ENCODE data around the gene NEO1. TPM values are rescaled to one million over a fixed set of nuclear protein-coding genes. Genes with fewer than 3 reads are reported as not detected.

The NEO1 gene
- total and polyA plus RNA-seq, 9 of the 15 experiments (the other 6 are each of a cell fraction or from before 2014, with no cell fraction given) = 0.08 to 1.7 (median 0.48) TPM

DNA sequence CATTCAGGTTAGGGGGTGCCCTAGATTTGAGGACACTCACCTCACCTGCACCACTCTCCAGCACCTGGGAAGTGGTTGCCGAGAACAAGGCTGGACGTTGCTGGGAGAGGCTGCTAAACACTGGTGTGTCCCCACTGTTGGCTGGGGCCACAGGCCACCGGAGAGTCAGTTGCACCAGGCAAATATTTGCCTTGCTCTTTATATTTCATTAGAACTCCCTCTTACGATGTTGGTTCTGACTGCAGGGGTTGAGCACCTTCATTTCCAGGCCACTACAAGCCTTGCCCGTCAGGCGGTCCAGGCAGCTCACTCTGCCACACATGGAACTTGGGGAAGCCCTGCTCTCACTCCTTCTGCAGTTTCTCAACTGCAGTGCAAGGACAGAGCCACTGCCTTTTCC lies 285.8 kb downstream of the NEO1 start:
- POLR2A ChIA-PET = interaction anchor here (0.9 kb wide), 1 partner anchor 11 kb away, joined by 3 read pairs; no protein-coding TSS in a partner anchor
- no peak overlapping the region for H3K4me3 ChIP-seq
- no peaks in the 10 kb centered on the region for H3K36me3 ChIP-seq (ENCODE audit: control insufficient read depth, insufficient read depth, low read length)
- H3K4me1 ChIP-seq (replicated peaks in 1 of 2; ENCODE audit: control insufficient read depth in 2 of 2, insufficient read depth in 2 of 2, low read length in 2 of 2) = no peaks in the 10 kb centered on the region
- in situ Hi-C loops (cut with MboI) = no loop called here
- H3K9me1 ChIP-seq (ENCODE audit: control insufficient read depth, insufficient read depth, low read length) = no peaks in the 10 kb centered on the region
- H4K20me1 ChIP-seq (replicated peaks; ENCODE audit: control insufficient read depth, insufficient read depth, low read length) = 0 out of 2 replicates have a peak, but pooled peaks cover 5% of the 10 kb centered on the region
- H3K27me3 ChIP-seq (ENCODE audit: control insufficient read depth in 2 of 2, insufficient read depth in 2 of 2, low read length in 2 of 2) = peaks cover 7 to 49% of the 10 kb centered on the region in 2 experiments; a peak in 3 of 5 replicates
- CTCF ChIA-PET (ENCODE audit: low intra/inter-chr PET ratio) = no interaction called here
- FAIRE-seq (no peak), ATAC-seq (no peak), DNase-seq (ENCODE audit: extremely low read depth in 1 of 4, low spot score in 3 of 4) (no peak)
- intact Hi-C loops (cut with micrococcal nuclease) = no loop called here
- H3K79me2 ChIP-seq (ENCODE audit: control insufficient read depth, insufficient read depth, low read length) = no peaks in the 10 kb centered on the region
- WGBS (ENCODE audit: insufficient coverage, low coverage, missing lambda C conversion rate) = 2% methylated on average over 6 of the region's 6 CpGs
- TF ChIP-seq RBM34 (IDR thresholded peaks at IDR 0.05; ENCODE audit: borderline replicate concordance, insufficient read depth, low read length) = no peak
- no peak overlapping the region for H3K9ac ChIP-seq (ENCODE audit: insufficient read depth in 1 of 2, low read depth in 2 of 2, low read length in 2 of 2)
- no TSS peak for BruUV-seq (replicated peaks)
- H3K9me3 ChIP-seq (replicated peaks; ENCODE audit: control insufficient read depth, insufficient read depth, low read depth, low read length) = no peaks in the 10 kb centered on the region
- no peak overlapping the region for H2AFZ ChIP-seq (ENCODE audit: low read depth, low read length)
- no peak overlapping the region for H3K27ac ChIP-seq (ENCODE audit: extremely low read depth, low read depth, low read length)
- no peak overlapping the region for H3K4me2 ChIP-seq (ENCODE audit: insufficient read depth, low read length)

- ChIA-PET CTCF (ENCODE audit: low intra/inter-chr PET ratio) (no interaction called here), POLR2A (interaction anchor here (0.6 kb wide), 1 partner anchor 8 kb away, joined by 3 read pairs; no protein-coding TSS in a partner anchor)
- 0% methylated on average over 9 of the region's 9 CpGs for WGBS (ENCODE audit: insufficient coverage, low coverage, missing lambda C conversion rate)
- no peak for ATAC-seq
- Histone ChIP-seq H3K4me3 (no peak overlapping the region), H3K4me1 (replicated peaks in 1 of 2; ENCODE audit: control insufficient read depth in 2 of 2, insufficient read depth in 2 of 2, low read length in 2 of 2) (no peaks in the 10 kb centered on the region), H4K20me1 (replicated peaks; ENCODE audit: control insufficient read depth, insufficient read depth, low read length) (0 out of 2 replicates have a peak, but pooled peaks cover 5% of the 10 kb centered on the region), H3K79me2 (ENCODE audit: control insufficient read depth, insufficient read depth, low read length) (no peaks in the 10 kb centered on the region), H3K9ac (ENCODE audit: insufficient read depth in 1 of 2, low read depth in 2 of 2, low read length in 2 of 2) (no peak overlapping the region), H3K27me3 (ENCODE audit: control insufficient read depth in 2 of 2, insufficient read depth in 2 of 2, low read length in 2 of 2) (peaks cover 7 to 56% of the 10 kb centered on the region in 2 experiments; a peak in 3 of 5 replicates), H3K27ac (ENCODE audit: extremely low read depth, low read depth, low read length) (no peak overlapping the region), H2AFZ (ENCODE audit: low read depth, low read length) (no peak overlapping the region), H3K4me2 (ENCODE audit: insufficient read depth, low read length) (no peak overlapping the region), H3K36me3 (ENCODE audit: control insufficient read depth, insufficient read depth, low read length) (no peaks in the 10 kb centered on the region), H3K9me3 (replicated peaks; ENCODE audit: control insufficient read depth, insufficient read depth, low read depth, low read length) (no peaks in the 10 kb centered on the region), H3K9me1 (ENCODE audit: control insufficient read depth, insufficient read depth, low read length) (no peaks in the 10 kb centered on the region)
- intact Hi-C loops (cut with micrococcal nuclease) (no loop called here), in situ Hi-C loops (cut with MboI) (no loop called here)
- BruUV-seq (replicated peaks) = no TSS peak
- no peak for DNase-seq (ENCODE audit: extremely low read depth in 1 of 4, low spot score in 3 of 4)
- no peak for FAIRE-seq
- TF ChIP-seq, protein P1, sequence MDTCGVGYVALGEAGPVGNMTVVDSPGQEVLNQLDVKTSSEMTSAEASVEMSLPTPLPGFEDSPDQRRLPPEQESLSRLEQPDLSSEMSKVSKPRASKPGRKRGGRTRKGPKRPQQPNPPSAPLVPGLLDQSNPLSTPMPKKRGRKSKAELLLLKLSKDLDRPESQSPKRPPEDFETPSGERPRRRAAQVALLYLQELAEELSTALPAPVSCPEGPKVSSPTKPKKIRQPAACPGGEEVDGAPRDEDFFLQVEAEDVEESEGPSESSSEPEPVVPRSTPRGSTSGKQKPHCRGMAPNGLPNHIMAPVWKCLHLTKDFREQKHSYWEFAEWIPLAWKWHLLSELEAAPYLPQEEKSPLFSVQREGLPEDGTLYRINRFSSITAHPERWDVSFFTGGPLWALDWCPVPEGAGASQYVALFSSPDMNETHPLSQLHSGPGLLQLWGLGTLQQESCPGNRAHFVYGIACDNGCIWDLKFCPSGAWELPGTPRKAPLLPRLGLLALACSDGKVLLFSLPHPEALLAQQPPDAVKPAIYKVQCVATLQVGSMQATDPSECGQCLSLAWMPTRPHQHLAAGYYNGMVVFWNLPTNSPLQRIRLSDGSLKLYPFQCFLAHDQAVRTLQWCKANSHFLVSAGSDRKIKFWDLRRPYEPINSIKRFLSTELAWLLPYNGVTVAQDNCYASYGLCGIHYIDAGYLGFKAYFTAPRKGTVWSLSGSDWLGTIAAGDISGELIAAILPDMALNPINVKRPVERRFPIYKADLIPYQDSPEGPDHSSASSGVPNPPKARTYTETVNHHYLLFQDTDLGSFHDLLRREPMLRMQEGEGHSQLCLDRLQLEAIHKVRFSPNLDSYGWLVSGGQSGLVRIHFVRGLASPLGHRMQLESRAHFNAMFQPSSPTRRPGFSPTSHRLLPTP (IDR thresholded peaks at IDR 0.05; ENCODE audit: borderline replicate concordance, extremely low read depth, insufficient read length) = no peak
- TF ChIP-seq ATF7 (IDR thresholded peaks at IDR 0.05) (no peak), SMC3 (conservative IDR thresholded peaks at IDR 0.05; ENCODE audit: insufficient read depth, low read depth, low read length) (no peak), ZFX (CRISPR knock-in tag; IDR thresholded peaks at IDR 0.05) (no peak), PRMT5 (CRISPR knock-in tag; IDR thresholded peaks at IDR 0.05) (no peak)
- TF ChIP-seq, protein P2, sequence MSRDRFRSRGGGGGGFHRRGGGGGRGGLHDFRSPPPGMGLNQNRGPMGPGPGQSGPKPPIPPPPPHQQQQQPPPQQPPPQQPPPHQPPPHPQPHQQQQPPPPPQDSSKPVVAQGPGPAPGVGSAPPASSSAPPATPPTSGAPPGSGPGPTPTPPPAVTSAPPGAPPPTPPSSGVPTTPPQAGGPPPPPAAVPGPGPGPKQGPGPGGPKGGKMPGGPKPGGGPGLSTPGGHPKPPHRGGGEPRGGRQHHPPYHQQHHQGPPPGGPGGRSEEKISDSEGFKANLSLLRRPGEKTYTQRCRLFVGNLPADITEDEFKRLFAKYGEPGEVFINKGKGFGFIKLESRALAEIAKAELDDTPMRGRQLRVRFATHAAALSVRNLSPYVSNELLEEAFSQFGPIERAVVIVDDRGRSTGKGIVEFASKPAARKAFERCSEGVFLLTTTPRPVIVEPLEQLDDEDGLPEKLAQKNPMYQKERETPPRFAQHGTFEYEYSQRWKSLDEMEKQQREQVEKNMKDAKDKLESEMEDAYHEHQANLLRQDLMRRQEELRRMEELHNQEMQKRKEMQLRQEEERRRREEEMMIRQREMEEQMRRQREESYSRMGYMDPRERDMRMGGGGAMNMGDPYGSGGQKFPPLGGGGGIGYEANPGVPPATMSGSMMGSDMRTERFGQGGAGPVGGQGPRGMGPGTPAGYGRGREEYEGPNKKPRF (IDR thresholded peaks at IDR 0.05; ENCODE audit: low read depth, low read length) = no peak
Measured at GRCh38 chr15:73338606-73339374, 286.5 kb downstream of the NEO1 start.
